OCI-LY7 (cell line): ENCODE measurements around the gene GEMIN7. TPM values are rescaled to one million over a fixed set of nuclear protein-coding genes. Genes with fewer than 3 reads are reported as not detected.

Source experiments
- BruUV-seq: library from RNA; stranded (reverse); fragments of 400-500 nt; replicated peaks from 2 replicates; lab custom pipeline; 2021; lab: Mats Ljungman, UMichigan
- CTCF ChIA-PET: fragments of 300-600 bp; sonication (Branson Sonifier 250); formaldehyde crosslinking; loops from one replicate; lab custom pipeline; 2022; ENCODE audit warnings: antibody characterized with exemption; ENCODE audit not compliant: unreplicated experiment; lab: Charles Lee
- POLR2A ChIA-PET: fragments of 300-600 bp; sonication (Branson Sonifier 250); formaldehyde crosslinking; loops from one replicate; lab custom pipeline; 2022; ENCODE audit warnings: antibody characterized with exemption; lab: Charles Lee
- DNase-seq: peaks from one replicate; pipeline ENCODE4 v3.0.0-alpha.2; 2015; ENCODE audit warnings: low spot score
- H2AFZ ChIP-seq: fragments of 200-600 bp; sonication (generic), shearing (Covaris generic); 2 replicates; pipeline ENCODE4 v1.6.1; 2014; ENCODE audit warnings: mild to moderate bottlenecking, antibody characterized with exemption, low read length, moderate library complexity
- H3K27ac ChIP-seq: fragments of 200-600 bp; sonication (generic); 2 replicates; pipeline ENCODE4 v1.5.1; 2014; ENCODE audit warnings: mixed run types, low read depth, mild to moderate bottlenecking, moderate library complexity, low read length, inconsistent platforms; ENCODE audit not compliant: poor library complexity, severe bottlenecking
- H3K36me3 ChIP-seq: fragments of 200-600 bp; sonication (generic); 2 replicates; pipeline ENCODE4 v1.6.1; 2014; ENCODE audit warnings: mild to moderate bottlenecking, antibody characterized with exemption, low read length, moderate library complexity, mixed read lengths; ENCODE audit not compliant: insufficient read depth
- H3K4me1 ChIP-seq: fragments of 200-600 bp; sonication (generic); 2 replicates; pipeline ENCODE4 v1.5.1; 2014; ENCODE audit warnings: mild to moderate bottlenecking, low read length; ENCODE audit not compliant: insufficient read depth, poor library complexity, severe bottlenecking
- H3K4me2 ChIP-seq: fragments of 200-600 bp; sonication (generic); 2 replicates; pipeline ENCODE4 v1.6.1; 2014; ENCODE audit warnings: mild to moderate bottlenecking, low read length
- H3K4me3 ChIP-seq: fragments of 200-600 bp; sonication (generic); 2 replicates; pipeline ENCODE4 v1.5.1; 2014; ENCODE audit warnings: mild to moderate bottlenecking, low read depth, low read length; ENCODE audit not compliant: poor library complexity, severe bottlenecking
- H3K79me2 ChIP-seq: fragments of 200-600 bp; sonication (generic); 2 replicates; pipeline ENCODE4 v1.6.1; 2016; ENCODE audit warnings: low read depth, mild to moderate bottlenecking, low read length, moderate library complexity, mixed read lengths; ENCODE audit not compliant: insufficient read depth
- H3K9me2 ChIP-seq: fragments of 200-600 bp; sonication (generic); 2 replicates; pipeline ENCODE4 v1.6.1; 2016; ENCODE audit warnings: mild to moderate bottlenecking, low read length, mixed read lengths; ENCODE audit not compliant: insufficient read depth
- H3K9me3 ChIP-seq: fragments of 200-600 bp; sonication (generic); 2 replicates; pipeline ENCODE4 v1.6.1; 2014; ENCODE audit warnings: mild to moderate bottlenecking, mixed run types, low read length, mixed read lengths
- H4K20me1 ChIP-seq: fragments of 200-600 bp; sonication (generic); 2 replicates; pipeline ENCODE4 v1.6.1; 2014; ENCODE audit warnings: mild to moderate bottlenecking, antibody characterized with exemption, low read length, moderate library complexity, mixed read lengths; ENCODE audit not compliant: insufficient read depth
- EZH2phosphoT487 ChIP-seq: fragments of 200-600 bp; sonication (generic); IDR thresholded peaks from 2 replicates; pipeline ENCODE4 v1.6.1; 2018; ENCODE audit warnings: low read depth, borderline replicate concordance, mild to moderate bottlenecking, mixed run types, antibody characterized with exemption, low read length, moderate library complexity, mixed read lengths
- intact Hi-C: fragments of 100-400 bp; cut with micrococcal nuclease; formaldehyde crosslinking; loops from one replicate; pipeline ENCODE4 v1.10.0; 2022; ENCODE audit not compliant: unreplicated experiment
- total RNA-seq, 2 experiments: library from RNA; depleted of rRNA in 1 of 2; stranded (reverse); fragments of >200 nt in 1 of 2; shearing (Covaris generic) in 1 of 2; gene quantifications; 2 replicates each; pipeline ENCODE4 v1.2.3, GENCODE V29; 2014 to 2022
- TF ChIP-seq, protein P1 (sequence below): fragments of 200-600 bp; sonication (generic); conservative IDR thresholded peaks from 2 replicates; pipeline ENCODE4 v1.5.1; 2014; ENCODE audit warnings: mild to moderate bottlenecking, antibody characterized with exemption, low read length, moderate library complexity, mixed read lengths

The GEMIN7 gene
- total RNA-seq, 2 experiments from 2014 or later = 46.3 to 60.0 TPM

- Histone ChIP-seq H3K79me2 (peaks cover 64% of the 10 kb centered on the region), H3K4me1 (peaks cover 34% of the 10 kb centered on the region), H4K20me1 (peaks cover 13% of the 10 kb centered on the region), H3K9me2 (no peaks in the 10 kb centered on the region), H3K4me2 (peak overlapping the region; percentile 99), H2AFZ (no peak overlapping the region), H3K9me3 (no peaks in the 10 kb centered on the region), H3K4me3 (peak overlapping the region; percentile 92), H3K27ac (no peak overlapping the region), H3K36me3 (peaks cover 46% of the 10 kb centered on the region)
- TF ChIP-seq, protein P1, sequence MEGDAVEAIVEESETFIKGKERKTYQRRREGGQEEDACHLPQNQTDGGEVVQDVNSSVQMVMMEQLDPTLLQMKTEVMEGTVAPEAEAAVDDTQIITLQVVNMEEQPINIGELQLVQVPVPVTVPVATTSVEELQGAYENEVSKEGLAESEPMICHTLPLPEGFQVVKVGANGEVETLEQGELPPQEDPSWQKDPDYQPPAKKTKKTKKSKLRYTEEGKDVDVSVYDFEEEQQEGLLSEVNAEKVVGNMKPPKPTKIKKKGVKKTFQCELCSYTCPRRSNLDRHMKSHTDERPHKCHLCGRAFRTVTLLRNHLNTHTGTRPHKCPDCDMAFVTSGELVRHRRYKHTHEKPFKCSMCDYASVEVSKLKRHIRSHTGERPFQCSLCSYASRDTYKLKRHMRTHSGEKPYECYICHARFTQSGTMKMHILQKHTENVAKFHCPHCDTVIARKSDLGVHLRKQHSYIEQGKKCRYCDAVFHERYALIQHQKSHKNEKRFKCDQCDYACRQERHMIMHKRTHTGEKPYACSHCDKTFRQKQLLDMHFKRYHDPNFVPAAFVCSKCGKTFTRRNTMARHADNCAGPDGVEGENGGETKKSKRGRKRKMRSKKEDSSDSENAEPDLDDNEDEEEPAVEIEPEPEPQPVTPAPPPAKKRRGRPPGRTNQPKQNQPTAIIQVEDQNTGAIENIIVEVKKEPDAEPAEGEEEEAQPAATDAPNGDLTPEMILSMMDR = no peak
- no peak for TF ChIP-seq EZH2phosphoT487
- no peak for DNase-seq
- ChIA-PET POLR2A (no interaction called here), CTCF (no interaction called here)
- no TSS peak for BruUV-seq
- intact Hi-C loops = loop anchor here (5.0 kb wide), 1 partner anchor 83 kb away; the partner anchor contains the start of genes BLOC1S3 and TRAPPC6A
Observed at GRCh38 chr19:45094707-45095106, 15.6 kb downstream of the GEMIN7 start.

GRCh38 chr19:45095496-45096413 is 16.7 kb downstream of the GEMIN7 start:
- intact Hi-C loops = no loop called here
- ChIA-PET POLR2A (no interaction called here), CTCF (no interaction called here)
- no peak for DNase-seq
- BruUV-seq = no TSS peak
- H3K36me3 ChIP-seq = peaks cover 46% of the 10 kb centered on the region
- H3K9me3 ChIP-seq = no peaks in the 10 kb centered on the region
- H2AFZ ChIP-seq = no peak overlapping the region
- no peak overlapping the region for H3K27ac ChIP-seq
- TF ChIP-seq, protein P1 = no peak
- no peak for TF ChIP-seq EZH2phosphoT487
- H3K4me1 ChIP-seq = peaks cover 34% of the 10 kb centered on the region
- peak overlapping the region; percentile 26; the same call in 1 of the 2 replicates for H3K4me2 ChIP-seq
- H3K79me2 ChIP-seq = peaks cover 74% of the 10 kb centered on the region
- no peak overlapping the region for H3K4me3 ChIP-seq
- H4K20me1 ChIP-seq = peaks cover 13% of the 10 kb centered on the region
- H3K9me2 ChIP-seq = no peaks in the 10 kb centered on the region

DNA sequence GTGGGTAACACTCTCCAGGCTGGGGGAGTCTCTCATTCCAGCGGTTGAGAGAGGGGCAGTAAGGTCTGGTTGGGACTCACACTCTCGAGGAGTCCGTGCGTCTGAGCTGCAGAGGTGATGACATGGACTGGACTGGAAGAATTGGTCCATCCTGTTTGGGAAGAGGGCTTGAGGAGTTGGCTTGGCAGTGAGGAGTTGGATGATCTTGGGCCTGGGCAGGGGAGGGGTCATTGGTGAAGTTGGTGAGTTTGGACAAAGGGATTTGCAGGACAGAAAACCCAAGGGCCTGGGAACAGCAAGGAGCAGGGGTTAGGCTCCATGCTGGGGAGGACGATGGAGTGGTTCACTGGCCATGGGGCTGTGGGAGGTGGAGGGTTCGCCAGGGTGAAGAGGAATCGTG is 17.6 kb downstream of the GEMIN7 start:
- peaks cover 13% of the 10 kb centered on the region for H4K20me1 ChIP-seq
- H3K27ac ChIP-seq = no peak overlapping the region
- POLR2A ChIA-PET = no interaction called here
- TF ChIP-seq EZH2phosphoT487 = no peak
- TF ChIP-seq, protein P1 = no peak
- H3K36me3 ChIP-seq = peaks cover 41% of the 10 kb centered on the region
- intact Hi-C loops = no loop called here
- no peak overlapping the region for H2AFZ ChIP-seq
- H3K9me3 ChIP-seq = no peaks in the 10 kb centered on the region
- peaks cover 76% of the 10 kb centered on the region for H3K79me2 ChIP-seq
- no peaks in the 10 kb centered on the region for H3K9me2 ChIP-seq
- CTCF ChIA-PET = no interaction called here
- H3K4me3 ChIP-seq = no peak overlapping the region
- no TSS peak for BruUV-seq
- H3K4me2 ChIP-seq = no peak overlapping the region
- H3K4me1 ChIP-seq = peaks cover 27% of the 10 kb centered on the region
- no peak for DNase-seq
